OCI-LY1 (cell line): Measurements from ENCODE around the gene BICD2.

ENCODE experiments used
- CTCF ChIP-seq: fragments of 200-600 bp; sonication (generic), shearing (Covaris generic); IDR thresholded peaks from 2 replicates; pipeline ENCODE4 v1.5.1; 2017; ENCODE audit warnings: mild to moderate bottlenecking, antibody characterized with exemption, low read length, moderate library complexity, mixed read lengths
- EZH2 ChIP-seq: fragments of 200-600 bp; sonication (generic), shearing (Covaris generic); IDR thresholded peaks from 2 replicates; pipeline ENCODE4 v1.8.0; 2017; ENCODE audit warnings: borderline replicate concordance, mixed run types, mild to moderate bottlenecking, antibody characterized with exemption, low read length, moderate library complexity, mixed read lengths

- TF ChIP-seq CTCF (no peak), EZH2 (no peak)
Measured at GRCh38 chr9:92771309-92771708, 6.7 kb upstream of the BICD2 start.
